Stimulated activated CD8-positive, alpha-beta memory T cell treated with anti-CD3 and anti-CD28 coated beads, Interleukin-7, amount 100 ng/mL, for 48 hours (primary cell): ENCODE data around the gene GALE.
"Not testable (repeated sequence)": the region's sequence is repeated elsewhere in the genome, so short reads cannot be mapped to it uniquely, and the experiment has no call there.

ENCODE experiments used
- DNase-seq, 2 donors: peaks; one replicate each; pipeline ENCODE4 v3.0.0-alpha.2; 2020; ENCODE audit warnings: low read depth in 1 of 2; ENCODE audit errors: extremely low read depth in 1 of 2

GALE gene

DNA sequence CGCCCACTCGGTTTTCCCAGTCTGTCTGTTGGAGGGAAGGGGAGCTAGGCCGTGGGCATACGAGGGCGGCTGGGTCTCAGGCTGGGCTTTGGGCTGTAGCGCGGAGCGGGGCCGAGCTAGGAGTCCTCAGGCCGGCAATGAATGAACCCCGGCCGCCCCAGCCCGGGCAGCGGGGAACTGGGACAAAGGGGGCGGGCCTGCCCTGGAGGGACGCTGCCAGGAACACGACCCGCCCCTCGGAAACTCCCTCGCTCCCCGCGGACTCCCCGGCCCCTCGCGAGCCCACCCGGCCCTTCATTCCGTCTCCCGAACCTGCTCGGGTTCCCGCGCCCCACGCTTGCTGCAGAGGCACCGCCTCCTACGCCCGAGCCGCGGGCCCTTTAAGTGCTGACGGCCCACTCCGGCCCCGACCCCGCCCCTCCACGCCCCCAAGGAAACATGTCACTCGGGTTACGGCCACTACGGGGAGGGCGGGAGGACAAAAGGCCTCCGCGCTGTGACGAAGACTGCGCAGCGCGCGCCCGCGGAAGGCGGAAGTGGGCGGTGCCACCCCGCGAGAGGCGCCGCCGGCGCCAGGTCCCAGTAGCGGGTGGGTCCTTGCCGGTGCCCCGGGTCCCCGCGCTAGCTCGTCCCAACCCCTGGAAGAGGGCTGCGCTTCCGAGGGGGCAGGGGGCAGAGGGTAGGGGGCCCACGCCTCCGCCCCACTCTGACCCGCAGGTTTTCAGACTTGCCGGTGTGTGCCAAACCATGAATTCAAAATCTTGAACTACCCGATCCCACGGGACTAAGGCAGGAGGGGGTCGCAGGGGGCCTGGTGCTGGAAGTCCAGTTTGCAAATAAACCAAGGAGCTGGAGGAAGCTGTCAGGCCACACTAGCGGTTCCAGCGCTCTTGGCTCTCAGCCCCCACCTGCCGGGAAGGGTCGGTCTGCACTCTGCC is at the start of gene GALE:
Gene GALE, minus strand, starts transcription at position 355 of the 938 bp plus-strand sequence. CDS start 1,747 bp downstream, outside the sequence.
- DNase-seq, result peak; percentile 94 to 98

DNA sequence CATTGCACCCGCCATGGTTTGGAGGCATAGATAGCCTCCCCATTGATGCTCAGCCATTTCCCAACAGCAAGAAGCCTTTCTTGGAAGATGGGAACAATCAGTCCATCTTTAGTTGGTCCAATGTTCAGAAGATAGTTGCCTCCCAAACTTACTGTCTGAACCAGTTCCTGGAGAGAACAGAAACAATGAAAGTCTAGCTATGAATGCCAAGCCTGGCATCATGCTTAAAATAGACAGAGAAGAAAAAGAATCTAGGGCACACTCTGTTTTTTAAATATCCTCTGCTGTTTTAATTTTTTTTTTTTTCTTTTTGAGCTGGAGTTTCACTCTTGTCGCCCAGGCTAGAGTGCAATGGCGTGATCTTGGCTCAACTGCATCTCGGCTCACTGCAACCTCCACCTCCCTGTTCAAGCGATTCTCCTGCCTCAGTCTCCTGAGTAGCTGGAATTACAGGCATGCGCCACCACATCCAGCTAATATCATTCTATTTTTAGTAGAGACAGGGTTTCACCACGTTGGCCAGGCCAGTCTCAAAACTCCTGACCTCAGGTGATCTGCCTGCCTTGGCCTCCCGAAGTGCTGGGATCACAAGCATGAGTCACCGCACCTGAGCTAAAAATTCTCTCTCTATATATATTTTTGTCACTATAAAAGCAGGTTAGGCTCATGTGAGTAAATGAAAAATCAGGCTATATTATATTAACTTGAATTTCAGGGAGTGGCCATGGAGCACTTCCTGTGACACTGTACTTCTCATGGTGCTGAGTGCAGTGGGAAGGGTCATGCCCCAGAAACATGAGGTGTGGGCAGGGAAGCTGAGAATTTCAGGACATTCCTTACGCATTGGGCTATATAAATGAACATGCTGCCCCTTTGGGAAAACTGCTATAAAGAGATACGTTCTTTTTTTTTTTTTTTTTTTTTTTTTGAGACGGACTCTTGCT is 48.4 kb upstream of the GALE start:
- DNase-seq, result no peak

DNA sequence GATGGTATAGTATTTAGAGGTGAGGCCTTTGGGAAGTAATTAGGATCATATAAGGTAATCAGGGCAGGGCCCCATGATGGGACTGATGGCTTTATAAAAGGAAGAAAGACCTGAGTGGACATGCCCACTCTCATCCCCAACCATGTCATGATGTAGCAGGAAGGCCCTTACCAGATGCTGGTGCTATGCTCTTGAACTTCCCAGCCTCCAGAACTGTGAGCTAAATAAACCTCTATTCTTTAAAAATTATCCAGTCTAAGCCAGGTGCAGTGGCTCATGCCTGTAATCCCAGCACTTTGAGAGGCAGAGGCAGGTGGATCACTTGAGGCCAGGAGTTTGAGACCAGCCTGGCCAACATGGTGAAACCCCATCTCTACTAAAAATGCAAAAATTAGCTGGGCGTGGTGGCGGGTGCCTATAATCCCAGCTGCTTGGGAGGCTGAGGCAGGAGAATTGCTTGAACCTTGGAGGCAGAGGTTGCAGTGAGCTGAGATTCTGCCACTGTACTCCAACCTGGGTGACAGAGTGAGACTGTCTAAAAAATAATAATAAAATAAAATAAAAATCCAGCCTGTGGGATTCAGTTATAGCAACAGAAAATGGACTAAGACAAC is 47.0 kb upstream of the GALE start:
- DNase-seq, result not testable (repeated sequence)

DNA sequence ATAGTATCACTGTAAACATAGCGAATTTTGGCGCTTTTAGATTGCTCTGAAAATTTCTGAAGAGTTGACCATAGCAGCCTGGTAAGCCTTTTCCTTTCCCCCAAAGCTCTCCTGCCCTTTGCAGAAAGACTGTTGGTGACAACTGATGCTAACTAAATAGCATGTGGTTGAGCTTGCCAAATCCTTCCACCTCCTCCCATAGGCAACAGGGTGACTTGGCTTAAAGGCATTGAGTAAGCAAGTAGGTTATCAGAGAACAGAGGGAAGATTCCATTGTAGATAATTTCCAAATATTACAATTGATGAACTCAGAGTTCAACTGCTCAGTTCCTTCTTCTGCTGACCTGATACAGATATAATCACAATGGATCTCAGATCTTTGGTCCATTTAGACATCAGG is 44.6 kb upstream of the GALE start:
- DNase-seq, result no peak

DNA sequence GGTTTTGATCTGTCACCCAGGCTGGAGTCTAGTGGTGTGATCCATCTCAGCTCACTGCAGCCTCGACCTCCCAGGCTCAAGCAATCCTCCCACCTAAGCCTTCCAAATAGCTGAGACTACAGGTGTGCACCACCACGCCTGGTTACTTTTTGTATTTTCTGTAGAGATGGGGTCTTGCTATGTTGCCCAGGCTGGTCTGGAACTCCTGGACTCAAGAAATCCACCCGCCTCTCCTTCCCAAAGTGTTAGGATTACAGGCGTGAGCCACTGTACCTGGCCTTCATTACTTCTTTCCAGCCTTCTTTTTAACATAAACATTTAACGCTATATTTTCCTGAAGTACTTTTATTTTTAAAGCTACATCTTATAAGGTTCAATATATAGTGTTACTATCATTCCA is 43.1 kb upstream of the GALE start:
- DNase-seq, result no peak

DNA sequence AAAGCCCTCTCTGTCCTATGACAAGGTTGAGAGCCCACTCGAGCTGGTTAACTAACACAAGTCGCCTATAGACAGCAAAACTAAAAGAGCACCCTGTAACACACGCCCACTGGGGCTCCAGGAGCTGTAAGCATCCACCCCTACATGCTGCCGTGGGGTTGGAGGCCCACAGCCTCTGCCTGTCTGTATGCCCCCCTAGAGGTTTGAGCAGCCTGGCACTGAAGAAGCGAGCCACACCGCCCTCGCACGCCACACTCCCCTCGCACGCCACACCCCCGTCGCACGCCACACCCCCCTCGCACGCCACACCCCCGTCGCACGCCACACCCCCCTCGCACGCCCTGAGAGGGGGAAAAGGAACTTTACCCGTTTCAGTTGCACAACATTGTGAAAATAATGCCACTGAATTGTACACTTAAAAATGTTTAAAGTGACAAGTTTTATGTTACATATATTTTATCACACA is 37.9 kb upstream of the GALE start:
- peak; percentile 48 to 51 for DNase-seq

DNA sequence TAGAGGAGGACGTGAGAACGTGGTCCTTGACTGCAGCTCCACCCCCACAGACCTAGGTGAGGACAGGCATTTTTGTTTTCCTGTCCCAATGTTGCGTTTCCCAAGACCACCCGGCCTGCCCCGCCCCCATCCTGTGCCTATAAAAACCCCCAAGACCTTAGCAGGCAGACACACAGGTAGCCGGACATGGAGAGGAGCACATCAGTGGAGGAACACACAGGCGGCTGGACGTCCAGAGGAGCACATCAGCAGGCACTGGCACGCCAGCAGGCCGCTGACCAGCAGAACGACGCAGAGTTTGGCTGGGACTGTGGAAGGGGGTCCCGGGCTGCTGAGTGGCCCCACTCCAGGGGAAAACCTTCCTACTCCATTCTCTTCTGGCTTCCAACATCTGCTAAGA is 37.4 kb upstream of the GALE start:
- no peak for DNase-seq

DNA sequence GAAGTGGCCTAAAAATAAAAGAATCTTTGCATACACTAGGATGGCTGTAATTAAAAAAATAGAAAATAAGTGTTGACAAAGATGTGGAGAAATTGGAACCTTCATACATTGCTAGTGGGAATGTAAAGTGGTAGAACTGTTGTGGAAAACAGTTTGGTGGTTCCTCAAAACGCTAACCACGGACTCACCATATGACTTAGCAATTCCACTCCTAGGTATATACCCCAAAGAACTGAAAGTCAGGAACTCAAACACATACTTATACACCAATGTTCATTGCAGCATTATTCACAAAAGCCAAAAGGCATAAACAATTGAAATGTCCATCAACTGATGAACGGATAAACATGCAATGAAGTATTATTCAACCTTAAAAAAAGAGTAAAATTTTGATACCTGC is 35.5 kb upstream of the GALE start:
- DNase-seq, result no peak

DNA sequence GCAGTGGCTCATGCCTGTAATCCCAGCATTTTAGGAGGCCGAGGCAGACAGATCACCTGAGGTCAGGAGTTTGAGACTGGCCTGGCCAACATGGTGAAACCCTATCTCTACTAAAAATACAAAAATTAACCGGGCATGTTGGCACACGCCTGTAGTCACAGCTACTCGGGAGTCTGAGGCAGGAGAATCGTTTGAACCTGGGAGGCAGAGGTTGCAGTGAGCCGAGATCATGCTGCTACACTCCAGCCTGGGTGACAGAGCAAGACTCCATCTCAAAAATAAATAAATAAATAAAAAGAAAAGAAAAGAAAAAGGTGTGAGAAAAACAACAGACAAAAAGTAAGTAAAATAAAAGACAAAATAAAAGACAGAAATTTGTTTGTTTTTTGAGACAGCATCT is 33.6 kb upstream of the GALE start:
- DNase-seq, result not testable (repeated sequence)

DNA sequence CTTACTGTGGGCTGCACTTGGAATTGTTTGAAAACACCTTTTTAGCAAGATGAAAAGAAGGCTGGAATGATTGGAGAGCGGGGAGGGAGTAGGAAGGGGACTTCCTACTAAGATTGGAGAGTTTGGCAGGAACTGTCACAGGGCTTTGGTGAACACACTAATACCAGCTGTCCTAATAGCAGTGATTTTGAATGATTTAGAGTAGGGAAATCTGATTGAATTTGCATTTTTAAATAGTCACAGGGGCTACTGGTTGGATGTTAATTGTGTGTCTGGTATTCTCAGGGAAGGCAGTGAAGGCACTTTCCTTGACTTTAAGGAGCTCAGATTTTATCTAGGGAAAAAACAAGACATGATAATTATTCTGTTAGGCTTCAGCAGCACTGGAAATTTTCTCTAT is 27.2 kb upstream of the GALE start:
- DNase-seq, result no peak

DNA sequence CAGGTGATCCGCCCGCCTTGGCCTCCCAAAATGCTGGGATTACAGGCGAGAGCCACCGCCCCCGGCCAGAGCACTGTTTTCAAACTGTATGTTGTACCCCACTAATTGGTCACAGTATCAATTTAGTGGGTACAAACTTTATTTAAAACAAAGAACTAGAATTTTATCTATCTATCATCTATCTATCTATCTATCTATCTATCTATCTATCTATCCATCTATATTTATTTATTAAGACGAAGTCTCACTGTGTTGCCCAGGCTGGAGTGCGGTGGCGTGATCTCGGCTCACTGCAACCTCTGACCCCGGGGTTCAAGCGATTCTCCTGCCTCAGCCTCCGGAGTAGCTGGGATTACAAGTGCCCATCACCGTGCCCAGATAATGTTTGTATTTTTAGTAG is 26.0 kb upstream of the GALE start:
- DNase-seq, result not testable (repeated sequence)

DNA sequence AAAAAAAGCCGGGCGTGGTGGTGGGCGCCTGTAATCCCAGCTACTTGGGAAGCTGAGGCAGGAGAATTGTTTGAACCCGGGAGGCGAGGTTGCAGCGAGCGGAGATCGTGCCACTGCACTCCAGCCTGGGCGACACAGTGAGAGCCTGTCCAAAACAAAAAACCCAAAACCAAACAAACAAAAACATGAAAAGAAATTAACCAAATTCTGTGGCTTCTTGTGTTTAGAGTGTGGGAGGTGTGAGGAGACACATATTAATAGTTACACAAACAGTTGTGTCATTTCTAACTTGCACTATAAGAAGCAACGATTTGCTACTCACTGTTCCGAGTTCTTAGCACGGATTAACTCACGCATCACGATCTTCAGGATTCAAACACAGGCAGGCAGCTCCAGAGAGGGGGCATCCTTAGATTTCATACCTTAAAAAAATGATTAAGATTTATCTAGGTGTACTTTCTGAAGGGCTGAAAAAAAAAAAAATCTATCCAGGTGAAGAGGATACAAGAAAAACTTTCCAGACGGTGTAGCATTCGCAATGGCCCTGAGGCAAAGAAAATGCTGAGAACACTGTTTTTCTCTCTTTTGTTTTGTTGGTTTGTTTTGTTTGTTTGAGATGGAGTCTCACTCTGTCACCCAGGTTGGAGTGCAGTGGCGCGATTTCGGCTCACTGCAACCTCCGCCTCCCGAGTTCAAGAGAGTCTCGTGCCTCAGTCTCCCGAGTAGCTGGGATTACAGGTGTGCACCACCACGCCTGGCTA is 25.4 kb upstream of the GALE start:
- DNase-seq, result no peak

DNA sequence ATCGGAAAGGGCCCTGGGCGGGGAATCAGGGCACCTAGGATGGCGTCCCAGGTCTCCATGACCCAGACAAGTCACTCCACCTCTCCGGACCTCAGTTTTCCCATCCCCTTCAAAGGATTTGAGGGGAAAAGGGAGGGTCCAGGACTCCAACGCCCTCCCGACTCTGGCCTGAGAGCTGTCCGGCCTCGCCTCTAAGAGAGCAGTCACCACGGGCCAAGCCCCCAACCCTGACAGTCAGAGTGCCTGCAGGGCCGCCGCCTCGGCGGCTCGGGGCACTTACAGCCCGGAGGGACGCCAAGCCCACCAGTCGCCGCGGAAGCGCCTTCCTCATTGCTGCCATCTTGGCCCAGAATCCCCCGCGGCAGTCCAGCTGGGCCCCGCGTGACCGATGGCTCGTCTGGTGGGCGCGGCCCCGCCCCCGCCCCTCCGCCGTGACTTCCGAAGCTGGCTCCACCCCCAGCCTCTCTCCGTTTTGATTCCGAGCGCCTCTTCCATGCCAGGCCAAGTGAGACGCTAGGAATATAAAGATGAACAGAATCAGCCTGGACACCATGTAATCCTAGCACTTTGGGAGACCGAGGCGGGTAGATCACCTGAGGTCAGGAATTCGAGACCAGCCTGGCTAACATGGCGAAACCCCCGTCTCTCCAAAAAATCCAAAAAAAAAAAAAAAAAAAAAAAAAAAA is 24.7 kb upstream of the GALE start, which contains the start of gene HMGCL:
Gene HMGCL, minus strand, starts transcription at position 354 of the 686 bp plus-strand sequence. Its CDS starts 14 bp downstream, at position 340.
- peak; percentile 76 to 81 for DNase-seq

DNA sequence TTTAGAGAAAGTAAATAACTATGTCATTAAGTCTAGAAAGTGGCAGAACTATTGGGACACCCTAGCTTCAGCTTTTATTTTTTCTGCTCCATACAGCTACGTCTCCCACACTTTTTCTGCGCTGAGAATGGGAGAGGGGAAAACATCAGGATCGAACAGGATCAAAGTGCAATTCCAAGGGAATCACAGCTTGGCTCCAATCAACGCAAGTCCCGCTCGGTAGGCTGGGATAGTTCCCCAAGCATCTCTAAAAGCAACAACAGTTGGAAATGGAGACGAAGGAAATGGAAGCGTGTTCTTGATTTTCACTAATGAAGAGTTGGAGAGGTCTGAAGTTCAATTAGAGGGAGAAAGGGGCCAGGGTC is 24.1 kb upstream of the GALE start:
- DNase-seq, result no peak

DNA sequence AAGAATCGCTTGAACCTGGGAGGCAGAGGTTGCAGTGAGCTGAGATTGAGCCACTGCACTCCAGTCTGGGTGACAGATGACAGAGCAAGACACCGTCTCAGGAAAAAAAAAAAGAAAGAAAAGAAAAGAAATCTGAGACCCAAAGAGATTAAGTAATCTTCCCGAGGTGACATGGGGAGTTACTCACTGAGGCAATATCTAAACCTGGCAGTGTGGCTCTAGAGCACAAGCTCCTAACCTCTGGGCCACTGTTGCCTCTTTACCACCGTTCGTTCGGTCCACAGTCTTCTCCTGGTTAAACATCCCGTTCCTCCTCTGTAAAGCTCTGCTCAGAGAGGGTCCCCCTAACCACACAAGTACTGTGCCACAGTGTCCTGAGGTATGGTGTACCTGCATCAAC is 23.2 kb upstream of the GALE start:
- DNase-seq, result no peak

DNA sequence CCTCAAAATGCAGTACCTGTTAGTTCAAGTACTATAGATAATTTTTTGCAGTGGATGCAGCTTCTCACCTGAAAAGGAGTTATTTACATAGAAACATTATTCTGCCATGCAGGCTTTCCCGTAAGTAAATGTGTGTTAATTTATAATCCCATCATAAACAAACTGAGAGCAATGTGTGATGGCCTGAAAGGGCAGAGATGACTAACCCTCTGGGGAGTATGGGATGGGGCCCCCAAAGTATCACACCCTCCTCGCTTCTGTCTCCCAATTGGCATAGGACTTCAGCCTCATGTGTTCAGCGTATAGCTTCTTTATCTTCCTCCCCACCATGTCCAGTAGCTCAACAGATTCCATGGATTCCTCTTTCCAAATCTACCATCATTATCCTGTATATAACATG is 17.1 kb upstream of the GALE start:
- no peak for DNase-seq

DNA sequence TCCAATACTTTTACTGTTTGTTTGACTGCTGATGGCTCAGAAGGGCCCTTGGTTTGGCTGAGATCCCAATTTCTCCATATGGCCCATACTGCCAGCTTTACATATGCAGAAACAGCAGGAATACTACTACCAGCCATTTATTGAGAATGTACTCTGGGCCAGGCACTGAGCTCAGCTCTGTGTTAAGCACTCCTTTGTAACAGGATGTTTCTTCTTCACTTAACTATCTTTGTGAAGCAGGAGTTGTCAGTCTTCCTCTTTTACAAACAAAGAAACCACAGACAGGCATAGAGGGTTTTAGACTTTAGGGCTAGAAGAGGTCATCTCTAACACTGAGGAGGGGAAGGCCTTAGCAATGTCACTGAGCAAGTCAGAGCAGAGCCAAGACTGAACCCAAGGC is 16.4 kb upstream of the GALE start:
- no peak for DNase-seq

DNA sequence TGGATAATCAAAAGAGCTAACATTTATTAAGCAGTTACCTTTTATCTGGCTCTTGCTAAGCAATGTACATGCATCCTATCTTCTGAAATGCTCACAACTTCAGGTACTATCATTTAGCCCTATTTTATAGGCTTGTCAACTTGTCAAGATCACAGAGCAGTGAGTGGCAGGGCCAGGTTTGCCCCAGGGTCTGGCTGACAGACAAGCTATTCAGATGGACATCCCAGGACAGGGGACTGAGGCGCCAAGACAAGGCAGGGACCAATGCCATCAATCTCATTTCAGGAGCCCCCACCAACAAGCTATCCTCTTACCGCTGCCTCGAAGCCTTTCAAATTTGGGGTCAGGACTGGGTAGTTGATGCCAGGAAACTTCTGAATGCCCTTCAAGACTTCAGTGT is 15.8 kb upstream of the GALE start:
- DNase-seq, result no peak

DNA sequence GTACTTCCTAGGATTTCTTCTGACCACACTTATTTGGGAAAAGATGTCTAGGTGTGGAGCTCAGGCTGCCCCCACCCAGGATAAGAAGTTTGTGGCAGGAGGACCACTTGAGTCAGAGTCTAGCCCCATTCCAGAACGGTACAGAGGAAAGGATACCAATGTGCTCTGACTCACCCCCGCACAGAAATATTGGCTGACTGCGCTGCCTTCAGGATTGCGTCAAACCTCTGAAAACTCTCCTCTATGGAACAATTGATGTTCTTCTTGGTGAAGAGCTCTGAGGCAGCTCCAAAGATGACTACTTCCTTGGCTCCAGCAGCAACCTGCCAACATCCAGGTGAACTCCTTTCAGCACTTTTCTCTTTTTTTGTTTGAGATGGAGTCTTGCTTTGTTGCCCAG is 13.5 kb upstream of the GALE start:
- DNase-seq, result no peak
